SK-MEL-5 (cell line): ENCODE results near the gene CD52. TPM values are rescaled to one million over a fixed set of nuclear protein-coding genes. Genes with fewer than 3 reads are reported as not detected.
A peak's percentile ranks its signal among the peaks of the same experiment; 100 is the strongest.
"Not testable (repeated sequence)": the region's sequence is repeated elsewhere in the genome, so short reads cannot be mapped to it uniquely, and the experiment has no call there.

Experiments
- DNase-seq: peaks from one replicate; pipeline ENCODE4 v3.0.0-alpha.2; 2016; ENCODE audit warnings: low read depth, low spot score
- in situ Hi-C: cut with HindIII; loops from 2 replicates; pipeline ENCODE4 v1.10.0; 2016; ENCODE audit warnings: low sequenced_read_pairs, high pct_unique_total_duplicates, low pct_unique_long_range_greater_than_20kb
- total RNA-seq: library from RNA; depleted of rRNA; stranded (reverse); fragments of >200 nt; shearing (Covaris generic); gene quantifications from 2 replicates; pipeline ENCODE4 v1.2.3, GENCODE V29; 2014

Gene CD52
- total RNA-seq, 1 experiment from 2014 or later: not detected

GRCh38 chr1:26317146-26317545 lies 612 bp upstream of the CD52 start:
- in situ Hi-C loops: no loop called here
- no peak for DNase-seq

GRCh38 chr1:26318338-26319064 lies 743 bp downstream of the CD52 start:
- in situ Hi-C loops: no loop called here
- no peak for DNase-seq

- in situ Hi-C loops: no loop called here
- DNase-seq: no peak
These were observed 3.1 kb downstream of the CD52 start for GRCh38 chr1:26320896-26321295.

GRCh38 chr1:26321315-26322041 lies 3.7 kb downstream of the CD52 start:
- DNase-seq: peak; percentile 83
- in situ Hi-C loops: no loop called here

GRCh38 chr1:26322042-26322331 lies 4.2 kb downstream of the CD52 start:
- DNase-seq: no peak
- in situ Hi-C loops: no loop called here

GRCh38 chr1:26323382-26323781 lies 5.6 kb downstream of the CD52 start:
- DNase-seq: no peak
- in situ Hi-C loops: no loop called here

- in situ Hi-C loops: no loop called here
- no peak for DNase-seq
These were observed 6.8 kb downstream of the CD52 start for GRCh38 chr1:26324550-26324949.

- in situ Hi-C loops: no loop called here
- DNase-seq: no peak
These were observed 10.2 kb downstream of the CD52 start for GRCh38 chr1:26327956-26328362.

GRCh38 chr1:26328597-26328996 lies 10.8 kb downstream of the CD52 start:
- no peak for DNase-seq
- in situ Hi-C loops: no loop called here

GRCh38 chr1:26329380-26329779 lies 11.6 kb downstream of the CD52 start:
- in situ Hi-C loops, DNase-seq: not testable (repeated sequence)

GRCh38 chr1:26330276-26330675 lies 12.5 kb downstream of the CD52 start:
- in situ Hi-C loops: no loop called here
- no peak for DNase-seq

- DNase-seq, in situ Hi-C loops: not testable (repeated sequence)
These were observed 15.6 kb downstream of the CD52 start for GRCh38 chr1:26333312-26333711.

GRCh38 chr1:26335774-26336476 lies 18.2 kb downstream of the CD52 start:
- DNase-seq: no peak
- in situ Hi-C loops: no loop called here

- in situ Hi-C loops: no loop called here
- peak; percentile 64 for DNase-seq
These were observed 18.9 kb downstream of the CD52 start for GRCh38 chr1:26336477-26337205.

GRCh38 chr1:26337206-26337535 lies 19.4 kb downstream of the CD52 start:
- DNase-seq: no peak
- in situ Hi-C loops: no loop called here

- no peak for DNase-seq
- in situ Hi-C loops: no loop called here
These were observed 19.9 kb downstream of the CD52 start for GRCh38 chr1:26337625-26338024.

GRCh38 chr1:26338670-26339069 lies 20.9 kb downstream of the CD52 start:
- in situ Hi-C loops: no loop called here

GRCh38 chr1:26340047-26340481 lies 22.3 kb downstream of the CD52 start:
- DNase-seq: no peak
- in situ Hi-C loops: no loop called here

More at GRCh38 chr1:26338670-26339069, 20.9 kb downstream of the CD52 start:
- no peak for DNase-seq
